A549 (cell line): ENCODE results near the gene KCNC2. TPM values are rescaled to one million over a fixed set of nuclear protein-coding genes. Genes with fewer than 3 reads are reported as not detected.

Source experiments
- ATAC-seq, 2 experiments: fragments of 200-7000 bp in 1 of 2; fragments of >200 bp in 1 of 2; cut with Nextera tagmentation in 1 of 2; cut with Tn5 transposase in 1 of 2; 3 replicates each; pipeline versions ENCODE4 v1.8.0 to v1.9.1; 2018 to 2020; ENCODE audit warnings: mild to moderate bottlenecking in 1 of 2, moderate library complexity in 1 of 2
- CTCF ChIA-PET: fragments of 300-600 bp; sonication (Branson Sonifier 250); formaldehyde crosslinking; extraction: SDS; loops from one replicate; lab custom pipeline; 2021; ENCODE audit warnings: antibody characterized with exemption, inconsistent platforms; lab: Yijun Ruan, JAX
- POLR2A ChIA-PET: fragments of 350-600 bp; formaldehyde crosslinking; extraction: SDS; loops from one replicate; lab custom pipeline; 2021; ENCODE audit warnings: antibody characterized with exemption, inconsistent platforms; lab: Yijun Ruan, JAX
- DNase-seq, 2 experiments: peaks; one replicate each; pipeline versions ENCODE4 v3.0.0 to v3.0.0-alpha.2; 2011 to 2016; ENCODE audit warnings: low read depth in 1 of 2, low spot score in 1 of 2
- FAIRE-seq: peaks from 2 replicates; lab custom pipeline; 2011; peaks lifted over from hg19 to GRCh38; lab: Jason Lieb, UNC
- H3K27ac ChIP-seq, 2 experiments: fragments of >200 bp; sonication (Bioruptor Twin); formaldehyde crosslinking; 3 replicates each; pipeline ENCODE4 v1.5.1; 2016 to 2017
- H3K4me1 ChIP-seq: fragments of >200 bp; sonication (Bioruptor Twin); formaldehyde crosslinking; 3 replicates; pipeline ENCODE4 v1.6.1; 2016
- H3K4me2 ChIP-seq: fragments of >200 bp; sonication (Bioruptor Twin); formaldehyde crosslinking; 3 replicates; pipeline ENCODE4 v1.6.1; 2016
- H3K4me3 ChIP-seq: fragments of >200 bp; sonication (Bioruptor Twin); formaldehyde crosslinking; 3 replicates; pipeline ENCODE4 v1.5.1; 2016
- H3K9me3 ChIP-seq: fragments of >200 bp; sonication (Bioruptor Twin); formaldehyde crosslinking; 3 replicates; pipeline ENCODE4 v1.6.1; 2016
- ATOH8 ChIP-seq: fragments of 250-450 bp; sonication (Bioruptor Pico); IDR thresholded peaks from 2 replicates; pipeline ENCODE4 v1.5.0; 2020; ENCODE audit warnings: low read depth, mild to moderate bottlenecking, moderate library complexity
- CHD2 ChIP-seq: fragments of 150-350 bp; IDR thresholded peaks from 2 replicates; pipeline ENCODE4 v1.6.1; 2014; ENCODE audit warnings: low read length; ENCODE audit not compliant: partially characterized antibody
- CTCF ChIP-seq: fragments of >200 bp; sonication (Bioruptor Twin); formaldehyde crosslinking; IDR thresholded peaks from 3 replicates; pipeline ENCODE4 v1.5.1; 2016
- E2F6 ChIP-seq: IDR thresholded peaks from 2 replicates; pipeline ENCODE4 v1.6.1; 2012; ENCODE audit warnings: low read depth, borderline replicate concordance
- EHMT2 ChIP-seq: fragments of 200-600 bp; sonication (generic); IDR thresholded peaks from 2 replicates; pipeline ENCODE4 v1.6.1; 2016; ENCODE audit warnings: antibody characterized with exemption, low read depth, mild to moderate bottlenecking, moderate library complexity
- EP300 ChIP-seq, 2 experiments: fragments of >200 bp; sonication (Bioruptor Twin); formaldehyde crosslinking; IDR thresholded peaks; 2 replicates in 1 of 2; 3 replicates in 1 of 2; pipeline ENCODE4 v1.6.1; 2016 to 2017
- FOSB ChIP-seq: fragments of 250-450 bp; sonication (Bioruptor Pico); IDR thresholded peaks from 2 replicates; pipeline ENCODE4 v1.5.0; 2020; ENCODE audit warnings: mild to moderate bottlenecking, moderate library complexity
- GATA3 ChIP-seq: IDR thresholded peaks from 2 replicates; pipeline ENCODE4 v1.6.1; 2012; ENCODE audit warnings: borderline replicate concordance
- HOXA7 ChIP-seq: fragments of 250-450 bp; sonication (Bioruptor Pico); IDR thresholded peaks from 2 replicates; pipeline ENCODE4 v1.5.0; 2020; ENCODE audit warnings: mild to moderate bottlenecking, moderate library complexity
- HOXB5 ChIP-seq: fragments of 250-450 bp; sonication (Bioruptor Pico); IDR thresholded peaks from 2 replicates; pipeline ENCODE4 v1.5.0; 2020; ENCODE audit warnings: mild to moderate bottlenecking, moderate library complexity
- JUN ChIP-seq, 2 experiments: fragments of >200 bp; sonication (Bioruptor Twin); formaldehyde crosslinking; IDR thresholded peaks; 2 replicates in 1 of 2; 3 replicates in 1 of 2; pipeline ENCODE4 v1.6.1; 2016 to 2017
- MAX ChIP-seq: IDR thresholded peaks from 2 replicates; pipeline ENCODE4 v1.6.1; 2012
- MAZ ChIP-seq: fragments of 150-350 bp; IDR thresholded peaks from 2 replicates; pipeline ENCODE4 v1.6.1; 2014; ENCODE audit warnings: antibody characterized with exemption, low read depth, low read length, borderline replicate concordance
- MYC ChIP-seq: IDR thresholded peaks from 2 replicates; pipeline ENCODE4 v1.6.1; 2012; ENCODE audit warnings: mild to moderate bottlenecking, inconsistent platforms, low read length, improper control_type of control experiment, borderline replicate concordance
- NFE2L2 ChIP-seq: fragments of 150-350 bp; conservative IDR thresholded peaks from 2 replicates; pipeline ENCODE4 v1.6.1; 2014; ENCODE audit warnings: low read length
- POLR2A ChIP-seq: IDR thresholded peaks from 2 replicates; pipeline ENCODE4 v1.6.1; 2012; ENCODE audit warnings: mild to moderate bottlenecking, low read length
- RAD21 ChIP-seq, 2 experiments: fragments of >200 bp in 1 of 2; sonication (Bioruptor Twin) in 1 of 2; formaldehyde crosslinking in 1 of 2; IDR thresholded peaks in 1 of 2; conservative IDR thresholded peaks in 1 of 2; 2 replicates in 1 of 2; 3 replicates in 1 of 2; pipeline ENCODE4 v1.6.1; 2012 to 2018; ENCODE audit warnings: inconsistent platforms in 1 of 2
- RARB ChIP-seq: fragments of 250-450 bp; sonication (Bioruptor Pico); IDR thresholded peaks from 2 replicates; pipeline ENCODE4 v1.8.0; 2021; ENCODE audit warnings: mild to moderate bottlenecking, moderate library complexity
- RCOR1 ChIP-seq: fragments of 150-350 bp; IDR thresholded peaks from 2 replicates; pipeline ENCODE4 v1.6.1; 2014; ENCODE audit warnings: antibody characterized with exemption, low read length, low read depth
- REST ChIP-seq: fragments of 200-600 bp; sonication (generic); IDR thresholded peaks from 2 replicates; pipeline ENCODE4 v1.6.1; 2016; ENCODE audit warnings: antibody characterized with exemption, mild to moderate bottlenecking, moderate library complexity
- TFCP2L1 ChIP-seq: fragments of 250-450 bp; sonication (Bioruptor Pico); IDR thresholded peaks from 2 replicates; pipeline ENCODE4 v1.5.0; 2021; ENCODE audit warnings: mild to moderate bottlenecking
- ZFP36 ChIP-seq: fragments of 450-650 bp; IDR thresholded peaks from 2 replicates; pipeline ENCODE4 v1.6.1; 2014; ENCODE audit warnings: borderline replicate concordance; ENCODE audit not compliant: partially characterized antibody
- WGBS: methylation state at CpG from one replicate; pipeline ENCODE4 v1.1.6; 2017; ENCODE audit errors: missing lambda C conversion rate; 5-methylcytosine and 5-hydroxymethylcytosine counted together
- polyA plus RNA-seq, 4 experiments: library from polyadenylated mRNA; depleted of rRNA in 3 of 4; stranded (reverse); fragments of >200 nt; fragmentation: RNase III in 1 of 4; extraction: RNeasy Plus Mini Kit Qiagen cat#74134 plus additional on column Dnase treatment in 1 of 4; gene quantifications; 2 replicates in 3 of 4; 3 replicates in 1 of 4; pipeline ENCODE4 v1.2.3, GENCODE V29; 2011 to 2017

KCNC2 gene
- polyA plus RNA-seq, 2 of the 4 experiments (the other 2 are of a cell fraction), result not detected

- Histone ChIP-seq H3K9me3 (no peaks in the 10 kb centered on the region), H3K4me1 (no peaks in the 10 kb centered on the region), H3K4me3 (no peak overlapping the region), H3K4me2 (no peak overlapping the region), H3K27ac (no peak overlapping the region)
- ChIA-PET POLR2A (no interaction called here), CTCF (no interaction called here)
- no peak for DNase-seq
- no peak for ATAC-seq
- FAIRE-seq, result no peak
- TF ChIP-seq NFE2L2, result no peak
- no peak for TF ChIP-seq FOSB
- no peak for TF ChIP-seq RARB (CRISPR knock-in tag)
- TF ChIP-seq MYC, result no peak
- TF ChIP-seq MAZ, result no peak
- no peak for TF ChIP-seq HOXA7
- TF ChIP-seq REST, result no peak
- no peak for TF ChIP-seq JUN (IDR thresholded peaks at IDR 0.05)
- no peak for TF ChIP-seq RCOR1
- no peak for TF ChIP-seq EHMT2
- TF ChIP-seq EP300 (IDR thresholded peaks at IDR 0.05), result no peak
- TF ChIP-seq GATA3, result no peak
- no peak for TF ChIP-seq ATOH8 (CRISPR knock-in tag)
- TF ChIP-seq CHD2, result no peak
- TF ChIP-seq MAX, result no peak
- TF ChIP-seq E2F6, result no peak
- TF ChIP-seq ZFP36, result no peak
- no peak for TF ChIP-seq TFCP2L1 (CRISPR knock-in tag)
- no peak for TF ChIP-seq POLR2A
These were observed 112.6 kb downstream of the KCNC2 start for GRCh38 chr12:75097003-75097402.

- Histone ChIP-seq H3K27ac (no peak overlapping the region), H3K9me3 (no peaks in the 10 kb centered on the region), H3K4me3 (no peak overlapping the region), H3K4me2 (no peak overlapping the region), H3K4me1 (no peaks in the 10 kb centered on the region)
- DNase-seq (peak in 1 of 2 experiments; percentile 25), ATAC-seq (peak in 1 of 2 experiments; percentile 62; a peak in 3 of 6 replicates), FAIRE-seq (no peak)
- CTCF ChIA-PET, result interaction anchor here (0.6 to 0.9 kb wide), 4 partner anchors 10 to 321 kb away, joined by 3 read pairs; no protein-coding TSS in a partner anchor
- WGBS, result 10% methylated on average over 1 of the region's 1 CpG
- TF ChIP-seq HOXB5 (CRISPR knock-in tag) (no peak), RAD21 (conservative IDR thresholded peaks at IDR 0.05 in 1 of 2, IDR thresholded peaks at IDR 0.05 in 1 of 2) (peak; percentile 44 to 53), CTCF (peak; percentile 24; the same call in 1 of the 3 replicates)
- POLR2A ChIA-PET, result no interaction called here
These were observed 122.0 kb downstream of the KCNC2 start for GRCh38 chr12:75087654-75088053.
